ENCODE results near the gene RAD51B. TPM values are rescaled to one million over a fixed set of nuclear protein-coding genes. Genes with fewer than 3 reads are reported as not detected.

Gene RAD51B
- total RNA-seq, 1 experiment from 2014 or later = 14.2 TPM

GRCh38 chr14:68075382-68076029, 255.9 kb downstream of the RAD51B start:
- TF ChIP-seq MXD4 (CRISPR knock-in tag; IDR thresholded peaks at IDR 0.05; ENCODE audit: borderline replicate concordance) (no peak), RELA (CRISPR knock-in tag; IDR thresholded peaks at IDR 0.05; ENCODE audit: borderline replicate concordance) (no peak), GTF2I (CRISPR knock-in tag; conservative IDR thresholded peaks at IDR 0.05) (no peak)
- TF ChIP-seq, protein P1, sequence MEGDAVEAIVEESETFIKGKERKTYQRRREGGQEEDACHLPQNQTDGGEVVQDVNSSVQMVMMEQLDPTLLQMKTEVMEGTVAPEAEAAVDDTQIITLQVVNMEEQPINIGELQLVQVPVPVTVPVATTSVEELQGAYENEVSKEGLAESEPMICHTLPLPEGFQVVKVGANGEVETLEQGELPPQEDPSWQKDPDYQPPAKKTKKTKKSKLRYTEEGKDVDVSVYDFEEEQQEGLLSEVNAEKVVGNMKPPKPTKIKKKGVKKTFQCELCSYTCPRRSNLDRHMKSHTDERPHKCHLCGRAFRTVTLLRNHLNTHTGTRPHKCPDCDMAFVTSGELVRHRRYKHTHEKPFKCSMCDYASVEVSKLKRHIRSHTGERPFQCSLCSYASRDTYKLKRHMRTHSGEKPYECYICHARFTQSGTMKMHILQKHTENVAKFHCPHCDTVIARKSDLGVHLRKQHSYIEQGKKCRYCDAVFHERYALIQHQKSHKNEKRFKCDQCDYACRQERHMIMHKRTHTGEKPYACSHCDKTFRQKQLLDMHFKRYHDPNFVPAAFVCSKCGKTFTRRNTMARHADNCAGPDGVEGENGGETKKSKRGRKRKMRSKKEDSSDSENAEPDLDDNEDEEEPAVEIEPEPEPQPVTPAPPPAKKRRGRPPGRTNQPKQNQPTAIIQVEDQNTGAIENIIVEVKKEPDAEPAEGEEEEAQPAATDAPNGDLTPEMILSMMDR (IDR thresholded peaks at IDR 0.05) = no peak
- Mint-ChIP-seq H3K9me3 (peaks cover 30% of the 10 kb centered on the region), H3K4me3 (no peak overlapping the region), H3K4me1 (peaks cover 28% of the 10 kb centered on the region), H3K27me3 (ENCODE audit: low read depth) (no peaks in the 10 kb centered on the region), H3K36me3 (peaks cover 11% of the 10 kb centered on the region), H3K27ac (no peak overlapping the region; the same call in 1 of the 2 replicates)
- CTCF ChIA-PET = interaction anchor here (0.6 to 1.1 kb wide), 4 partner anchors 141 to 1428 kb away, joined by 3 read pairs; no protein-coding TSS in a partner anchor
- DNase-seq (ENCODE audit: low spot score) (no peak), ATAC-seq (peak; percentile 67)
- POLR2A ChIA-PET = no interaction called here

GRCh38 chr14:68076451-68076850, 256.9 kb downstream of the RAD51B start:
- no peak for ATAC-seq
- POLR2A ChIA-PET = no interaction called here

DNA sequence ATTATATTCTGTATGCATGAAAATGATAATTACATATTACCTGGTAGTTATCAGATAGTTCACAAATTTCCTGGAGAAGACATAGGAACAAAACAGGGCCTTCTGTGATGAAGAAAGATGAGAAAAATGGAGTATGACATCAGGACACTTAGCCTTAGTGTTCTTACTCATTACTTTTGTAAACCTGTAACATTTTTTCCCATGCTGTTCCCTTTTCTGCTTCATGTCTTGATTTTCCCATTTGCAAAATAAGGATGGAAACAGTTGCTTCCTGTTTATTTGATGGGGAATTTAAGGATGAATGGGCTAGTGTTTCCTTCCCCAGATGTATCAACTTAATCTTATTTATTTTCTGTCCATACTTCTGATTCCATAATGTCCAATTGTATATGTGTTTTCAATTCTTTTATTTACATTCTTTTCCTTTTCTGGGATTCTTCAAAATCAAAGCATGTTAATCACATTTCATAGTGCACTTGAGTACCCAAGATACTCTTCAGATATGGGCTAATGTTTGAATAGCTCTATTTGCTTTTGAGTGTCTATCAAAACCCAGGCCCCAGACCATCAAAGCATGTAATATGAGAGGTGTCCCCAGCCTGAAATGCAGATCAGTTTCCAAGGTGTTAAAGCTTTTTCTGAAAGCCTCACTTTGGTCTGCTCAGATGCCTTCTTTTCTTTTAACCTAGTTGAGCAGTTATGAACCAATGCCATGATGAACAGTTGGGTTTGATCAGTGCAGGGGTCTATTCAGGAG, 260.5 kb downstream of the RAD51B start:
- Mint-ChIP-seq H3K4me1 (peaks cover 29% of the 10 kb centered on the region), H3K9me3 (no peaks in the 10 kb centered on the region), H3K4me3 (no peak overlapping the region), H3K36me3 (no peaks in the 10 kb centered on the region), H3K27ac (no peak overlapping the region), H3K27me3 (ENCODE audit: low read depth) (no peaks in the 10 kb centered on the region)
- CTCF ChIA-PET = no interaction called here
- TF ChIP-seq ZNF396 (CRISPR knock-in tag; IDR thresholded peaks at IDR 0.05; ENCODE audit: borderline replicate concordance) = no peak
- POLR2A ChIA-PET = no interaction called here
- no peak for DNase-seq (ENCODE audit: low spot score)
- no peak for ATAC-seq

More at GRCh38 chr14:68076451-68076850, 256.9 kb downstream of the RAD51B start:
- peaks cover 36% of the 10 kb centered on the region for H3K4me1 Mint-ChIP-seq
- H3K27ac Mint-ChIP-seq = no peak overlapping the region
- TF ChIP-seq HMGA2 (CRISPR knock-in tag; IDR thresholded peaks at IDR 0.05) = no peak
- TF ChIP-seq MYBL2 (CRISPR knock-in tag; IDR thresholded peaks at IDR 0.05) = no peak
- no peak for TF ChIP-seq NFE2L1 (CRISPR knock-in tag; IDR thresholded peaks at IDR 0.05)
- no peak for TF ChIP-seq FOXK1 (CRISPR knock-in tag; IDR thresholded peaks at IDR 0.05)
- TF ChIP-seq CREB1 (CRISPR knock-in tag; IDR thresholded peaks at IDR 0.05) = no peak
- DNase-seq (ENCODE audit: low spot score) = no peak
- CTCF ChIA-PET = no interaction called here
- peaks cover 4% of the 10 kb centered on the region; the same call in 1 of the 2 replicates for H3K36me3 Mint-ChIP-seq
- H3K27me3 Mint-ChIP-seq (ENCODE audit: low read depth) = no peaks in the 10 kb centered on the region
- H3K9me3 Mint-ChIP-seq = peaks cover 23% of the 10 kb centered on the region
- H3K4me3 Mint-ChIP-seq = no peak overlapping the region

DNA sequence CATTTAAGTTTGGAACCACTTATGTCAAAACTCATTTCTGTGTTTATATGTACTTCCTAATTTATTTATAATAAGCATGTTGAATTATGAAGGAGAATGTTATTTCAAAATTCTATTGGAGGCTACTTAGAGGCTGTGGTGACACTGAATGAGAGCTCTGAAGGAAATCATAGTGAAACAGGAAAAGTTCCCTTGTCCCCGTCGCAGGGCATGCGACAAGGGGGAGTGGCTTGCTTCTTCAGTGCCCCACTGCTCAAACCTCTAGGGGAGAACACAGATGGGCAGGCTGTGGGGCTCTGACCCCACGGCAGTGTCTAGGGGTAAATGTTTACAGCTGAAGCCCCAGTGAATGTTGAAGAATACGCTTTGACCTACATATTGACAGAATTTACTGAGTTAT, 261.9 kb downstream of the RAD51B start:
- ChIA-PET CTCF (no interaction called here), POLR2A (no interaction called here)
- no peaks in the 10 kb centered on the region for H3K9me3 Mint-ChIP-seq
- no peaks in the 10 kb centered on the region for H3K27me3 Mint-ChIP-seq (ENCODE audit: low read depth)
- no peak overlapping the region for H3K27ac Mint-ChIP-seq
- DNase-seq (ENCODE audit: low spot score) (no peak), ATAC-seq (no peak)
- no peak overlapping the region for H3K4me3 Mint-ChIP-seq
- H3K36me3 Mint-ChIP-seq = no peaks in the 10 kb centered on the region
- H3K4me1 Mint-ChIP-seq = peaks cover 34% of the 10 kb centered on the region
- TF ChIP-seq ZNF317 (CRISPR knock-in tag; IDR thresholded peaks at IDR 0.05; ENCODE audit: borderline replicate concordance, low read depth) = no peak
- no peak for TF ChIP-seq TEAD1 (CRISPR knock-in tag; IDR thresholded peaks at IDR 0.05)
- no peak for TF ChIP-seq ZNF121 (CRISPR knock-in tag; IDR thresholded peaks at IDR 0.05)
- TF ChIP-seq, protein P2, sequence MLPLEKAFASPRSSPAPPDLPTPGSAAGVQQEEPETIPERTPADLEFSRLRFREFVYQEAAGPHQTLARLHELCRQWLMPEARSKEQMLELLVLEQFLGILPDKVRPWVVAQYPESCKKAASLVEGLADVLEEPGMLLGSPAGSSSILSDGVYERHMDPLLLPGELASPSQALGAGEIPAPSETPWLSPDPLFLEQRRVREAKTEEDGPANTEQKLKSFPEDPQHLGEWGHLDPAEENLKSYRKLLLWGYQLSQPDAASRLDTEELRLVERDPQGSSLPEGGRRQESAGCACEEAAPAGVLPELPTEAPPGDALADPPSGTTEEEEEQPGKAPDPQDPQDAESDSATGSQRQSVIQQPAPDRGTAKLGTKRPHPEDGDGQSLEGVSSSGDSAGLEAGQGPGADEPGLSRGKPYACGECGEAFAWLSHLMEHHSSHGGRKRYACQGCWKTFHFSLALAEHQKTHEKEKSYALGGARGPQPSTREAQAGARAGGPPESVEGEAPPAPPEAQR (CRISPR knock-in tag; IDR thresholded peaks at IDR 0.05) = no peak
- TF ChIP-seq FOXJ3 (CRISPR knock-in tag; IDR thresholded peaks at IDR 0.05; ENCODE audit: borderline replicate concordance) = no peak
- TF ChIP-seq RELA (CRISPR knock-in tag; IDR thresholded peaks at IDR 0.05; ENCODE audit: borderline replicate concordance) = no peak
- TF ChIP-seq ZNF425 (CRISPR knock-in tag; conservative IDR thresholded peaks at IDR 0.05) = no peak
- no peak for TF ChIP-seq HMGA2 (CRISPR knock-in tag; IDR thresholded peaks at IDR 0.05)
- TF ChIP-seq SMAD4 (CRISPR knock-in tag; IDR thresholded peaks at IDR 0.05) = no peak
- TF ChIP-seq ZNF423 (CRISPR knock-in tag; IDR thresholded peaks at IDR 0.05) = no peak
- no peak for TF ChIP-seq E2F4 (CRISPR knock-in tag; IDR thresholded peaks at IDR 0.05; ENCODE audit: borderline replicate concordance, low read depth)
- no peak for TF ChIP-seq ESRRA (CRISPR knock-in tag; IDR thresholded peaks at IDR 0.05; ENCODE audit: borderline replicate concordance)
- TF ChIP-seq SMAD3 (CRISPR knock-in tag; IDR thresholded peaks at IDR 0.05; ENCODE audit: borderline replicate concordance) = no peak
